ENCODE data around the gene CPE.

DNA sequence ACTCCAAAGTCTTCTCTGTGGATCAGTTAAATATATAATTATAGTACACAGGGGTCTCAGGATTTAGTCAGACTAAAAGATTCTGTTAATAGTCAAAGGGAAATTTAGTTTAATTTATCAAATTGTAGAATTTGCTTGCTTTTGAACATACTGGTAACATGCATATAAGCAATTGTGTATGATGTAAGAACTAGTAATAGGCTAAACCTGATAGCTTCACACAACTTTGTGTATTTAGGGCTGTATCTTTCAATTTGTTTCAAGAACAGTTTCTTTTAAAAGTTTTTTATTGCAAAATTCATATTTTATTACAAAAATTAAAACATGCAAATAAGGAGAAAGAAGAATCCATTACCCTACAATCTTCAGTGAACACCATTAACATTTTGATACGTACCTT is 99.5 kb downstream of the CPE start:
- TF ChIP-seq, protein P1, sequence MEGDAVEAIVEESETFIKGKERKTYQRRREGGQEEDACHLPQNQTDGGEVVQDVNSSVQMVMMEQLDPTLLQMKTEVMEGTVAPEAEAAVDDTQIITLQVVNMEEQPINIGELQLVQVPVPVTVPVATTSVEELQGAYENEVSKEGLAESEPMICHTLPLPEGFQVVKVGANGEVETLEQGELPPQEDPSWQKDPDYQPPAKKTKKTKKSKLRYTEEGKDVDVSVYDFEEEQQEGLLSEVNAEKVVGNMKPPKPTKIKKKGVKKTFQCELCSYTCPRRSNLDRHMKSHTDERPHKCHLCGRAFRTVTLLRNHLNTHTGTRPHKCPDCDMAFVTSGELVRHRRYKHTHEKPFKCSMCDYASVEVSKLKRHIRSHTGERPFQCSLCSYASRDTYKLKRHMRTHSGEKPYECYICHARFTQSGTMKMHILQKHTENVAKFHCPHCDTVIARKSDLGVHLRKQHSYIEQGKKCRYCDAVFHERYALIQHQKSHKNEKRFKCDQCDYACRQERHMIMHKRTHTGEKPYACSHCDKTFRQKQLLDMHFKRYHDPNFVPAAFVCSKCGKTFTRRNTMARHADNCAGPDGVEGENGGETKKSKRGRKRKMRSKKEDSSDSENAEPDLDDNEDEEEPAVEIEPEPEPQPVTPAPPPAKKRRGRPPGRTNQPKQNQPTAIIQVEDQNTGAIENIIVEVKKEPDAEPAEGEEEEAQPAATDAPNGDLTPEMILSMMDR (optimal IDR thresholded peaks at IDR 0.05 in 1 of 3, IDR thresholded peaks at IDR 0.05 in 1 of 3, conservative IDR thresholded peaks at IDR 0.05 in 1 of 3; ENCODE audit: extremely low read depth in 1 of 3, insufficient read depth in 2 of 3, low read length in 3 of 3) = no peak
- no peak for TF ChIP-seq EZH2 (IDR thresholded peaks at IDR 0.05; ENCODE audit: low read length)

All from keratinocyte (primary cell).